ENCODE data around the gene CHAT. TPM values are rescaled to one million over a fixed set of nuclear protein-coding genes. Genes with fewer than 3 reads are reported as not detected.

Gene CHAT
- polyA plus RNA-seq, 2 of the 4 experiments (the other 2 are of a cell fraction), result not detected

DNA sequence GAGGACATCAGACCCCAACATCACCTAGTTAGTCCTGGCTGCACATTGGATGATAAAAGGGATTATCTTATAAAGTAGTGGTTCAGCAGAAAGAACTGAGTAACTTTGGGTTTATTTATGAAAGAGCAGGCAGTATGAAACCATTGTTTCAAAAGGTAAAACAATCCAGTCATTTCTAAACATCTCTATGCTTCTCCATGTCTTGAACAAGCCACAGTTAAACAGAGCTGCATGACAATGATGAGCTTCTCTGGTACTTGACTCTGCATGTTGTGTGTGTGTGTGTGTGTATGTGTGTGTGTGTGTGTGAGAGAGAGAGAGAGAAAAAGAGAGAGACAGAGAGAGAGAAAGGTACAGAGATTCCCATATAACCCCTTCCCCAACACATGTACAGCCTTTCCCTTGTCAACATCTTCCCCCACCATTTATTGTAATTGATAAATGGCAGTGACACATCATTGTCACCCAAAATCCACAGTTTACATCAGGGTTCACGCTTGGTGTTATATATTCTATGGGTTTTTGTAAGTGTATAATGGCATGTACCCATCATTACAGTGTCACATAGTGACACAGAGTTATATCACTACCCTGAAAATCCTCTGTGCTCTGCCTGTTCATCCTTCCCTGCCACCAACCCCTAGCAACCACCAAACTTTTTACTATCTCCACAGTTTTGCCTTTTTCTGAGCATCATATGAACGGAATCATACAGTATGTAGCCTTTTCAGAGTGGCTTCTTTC, 36.5 kb upstream of the CHAT start:
- 23% methylated on average over 2 of the region's 2 CpGs for WGBS (ENCODE audit: missing lambda C conversion rate)
- Histone ChIP-seq H3K4me2 (no peak overlapping the region), H3K27ac (no peak overlapping the region), H3K4me1 (no peaks in the 10 kb centered on the region), H3K4me3 (no peak overlapping the region), H3K9me3 (no peaks in the 10 kb centered on the region)
- ATAC-seq, result no peak
- DNase-seq (ENCODE audit: low read depth in 1 of 2, low spot score in 1 of 2), result no peak
- CTCF ChIA-PET, result interaction anchor here (1.0 kb wide), 1 partner anchor 16 kb away, joined by 3 read pairs; no protein-coding TSS in a partner anchor
- FAIRE-seq, result no peak
- TF ChIP-seq ESRRA (IDR thresholded peaks at IDR 0.05; ENCODE audit: borderline replicate concordance, low read length) (no peak), FOSB (CRISPR knock-in tag; IDR thresholded peaks at IDR 0.05) (no peak), TP53 (CRISPR knock-in tag; IDR thresholded peaks at IDR 0.05) (no peak), KDM5A (IDR thresholded peaks at IDR 0.05) (no peak), HOXB13 (CRISPR knock-in tag; IDR thresholded peaks at IDR 0.05; ENCODE audit: low read depth) (no peak), NR3C1 (IDR thresholded peaks at IDR 0.05) (no peak), HEYL (CRISPR knock-in tag; IDR thresholded peaks at IDR 0.05) (no peak), CHD2 (IDR thresholded peaks at IDR 0.05; ENCODE audit: low read length, partially characterized antibody) (no peak), TFCP2L1 (CRISPR knock-in tag; IDR thresholded peaks at IDR 0.05) (no peak), MAZ (IDR thresholded peaks at IDR 0.05; ENCODE audit: borderline replicate concordance, low read depth, low read length) (no peak), SREBF2 (IDR thresholded peaks at IDR 0.05) (no peak), CEBPB (IDR thresholded peaks at IDR 0.05) (no peak)
- POLR2A ChIA-PET, result no interaction called here

DNA sequence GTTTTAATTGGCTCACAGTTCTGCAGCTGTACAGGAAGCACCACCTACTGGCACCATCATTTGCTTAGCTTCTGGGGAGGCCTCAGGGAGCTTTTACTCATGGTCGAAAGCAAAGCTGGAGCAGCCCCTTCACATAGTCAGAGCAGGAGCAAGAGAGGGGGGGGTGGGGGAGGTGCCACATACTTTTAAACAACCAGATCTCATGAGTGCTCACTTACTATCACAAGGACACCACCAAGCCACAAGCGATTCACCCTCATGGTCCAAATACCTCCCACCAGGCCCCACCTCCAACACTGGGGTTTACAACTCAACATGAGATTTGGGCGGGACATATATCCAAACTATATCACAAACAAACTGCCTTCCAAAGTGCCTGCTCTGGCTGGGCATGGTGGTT, 35.4 kb upstream of the CHAT start:
- DNase-seq (ENCODE audit: low read depth in 1 of 2, low spot score in 1 of 2) (no peak), FAIRE-seq (no peak), ATAC-seq (no peak)
- no peak overlapping the region for H3K4me2 ChIP-seq
- H3K4me3 ChIP-seq, result no peak overlapping the region
- no peaks in the 10 kb centered on the region for H3K9me3 ChIP-seq
- 62% methylated on average over 3 of the region's 3 CpGs for WGBS (ENCODE audit: missing lambda C conversion rate)
- TF ChIP-seq GATA3 (IDR thresholded peaks at IDR 0.05; ENCODE audit: borderline replicate concordance) (no peak), RARB (CRISPR knock-in tag; IDR thresholded peaks at IDR 0.05) (no peak), FOSB (CRISPR knock-in tag; IDR thresholded peaks at IDR 0.05) (no peak), CHD2 (IDR thresholded peaks at IDR 0.05; ENCODE audit: low read length, partially characterized antibody) (no peak), ZSCAN20 (CRISPR knock-in tag; IDR thresholded peaks at IDR 0.05) (no peak), NR3C1 (IDR thresholded peaks at IDR 0.05) (no peak), EHMT2 (IDR thresholded peaks at IDR 0.05; ENCODE audit: low read depth) (no peak), RCOR1 (IDR thresholded peaks at IDR 0.05; ENCODE audit: low read depth, low read length) (no peak), CEBPB (IDR thresholded peaks at IDR 0.05) (no peak), EHF (CRISPR knock-in tag; IDR thresholded peaks at IDR 0.05) (no peak), HOXB5 (CRISPR knock-in tag; IDR thresholded peaks at IDR 0.05) (no peak)
- TF ChIP-seq, protein P1, sequence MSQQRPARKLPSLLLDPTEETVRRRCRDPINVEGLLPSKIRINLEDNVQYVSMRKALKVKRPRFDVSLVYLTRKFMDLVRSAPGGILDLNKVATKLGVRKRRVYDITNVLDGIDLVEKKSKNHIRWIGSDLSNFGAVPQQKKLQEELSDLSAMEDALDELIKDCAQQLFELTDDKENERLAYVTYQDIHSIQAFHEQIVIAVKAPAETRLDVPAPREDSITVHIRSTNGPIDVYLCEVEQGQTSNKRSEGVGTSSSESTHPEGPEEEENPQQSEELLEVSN (IDR thresholded peaks at IDR 0.05; ENCODE audit: borderline replicate concordance, low read depth), result no peak
- TF ChIP-seq, protein P2, sequence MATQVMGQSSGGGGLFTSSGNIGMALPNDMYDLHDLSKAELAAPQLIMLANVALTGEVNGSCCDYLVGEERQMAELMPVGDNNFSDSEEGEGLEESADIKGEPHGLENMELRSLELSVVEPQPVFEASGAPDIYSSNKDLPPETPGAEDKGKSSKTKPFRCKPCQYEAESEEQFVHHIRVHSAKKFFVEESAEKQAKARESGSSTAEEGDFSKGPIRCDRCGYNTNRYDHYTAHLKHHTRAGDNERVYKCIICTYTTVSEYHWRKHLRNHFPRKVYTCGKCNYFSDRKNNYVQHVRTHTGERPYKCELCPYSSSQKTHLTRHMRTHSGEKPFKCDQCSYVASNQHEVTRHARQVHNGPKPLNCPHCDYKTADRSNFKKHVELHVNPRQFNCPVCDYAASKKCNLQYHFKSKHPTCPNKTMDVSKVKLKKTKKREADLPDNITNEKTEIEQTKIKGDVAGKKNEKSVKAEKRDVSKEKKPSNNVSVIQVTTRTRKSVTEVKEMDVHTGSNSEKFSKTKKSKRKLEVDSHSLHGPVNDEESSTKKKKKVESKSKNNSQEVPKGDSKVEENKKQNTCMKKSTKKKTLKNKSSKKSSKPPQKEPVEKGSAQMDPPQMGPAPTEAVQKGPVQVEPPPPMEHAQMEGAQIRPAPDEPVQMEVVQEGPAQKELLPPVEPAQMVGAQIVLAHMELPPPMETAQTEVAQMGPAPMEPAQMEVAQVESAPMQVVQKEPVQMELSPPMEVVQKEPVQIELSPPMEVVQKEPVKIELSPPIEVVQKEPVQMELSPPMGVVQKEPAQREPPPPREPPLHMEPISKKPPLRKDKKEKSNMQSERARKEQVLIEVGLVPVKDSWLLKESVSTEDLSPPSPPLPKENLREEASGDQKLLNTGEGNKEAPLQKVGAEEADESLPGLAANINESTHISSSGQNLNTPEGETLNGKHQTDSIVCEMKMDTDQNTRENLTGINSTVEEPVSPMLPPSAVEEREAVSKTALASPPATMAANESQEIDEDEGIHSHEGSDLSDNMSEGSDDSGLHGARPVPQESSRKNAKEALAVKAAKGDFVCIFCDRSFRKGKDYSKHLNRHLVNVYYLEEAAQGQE (IDR thresholded peaks at IDR 0.05), result no peak
- no peaks in the 10 kb centered on the region for H3K4me1 ChIP-seq
- ChIA-PET POLR2A (no interaction called here), CTCF (interaction anchor here (0.6 to 1.0 kb wide), 3 partner anchors 15 to 1008 kb away, joined by 3 read pairs; no protein-coding TSS in a partner anchor)
- H3K27ac ChIP-seq, result no peak overlapping the region

Measured in A549 (cell line).